HepG2 (cell line): Measurements from ENCODE around the gene CEL. TPM values are rescaled to one million over a fixed set of nuclear protein-coding genes. Genes with fewer than 3 reads are reported as not detected.

Experiments
- ATAC-seq: fragments of 200-7000 bp; cut with Tn5 transposase; 3 replicates; pipeline ENCODE4 v1.9.1; 2020; ENCODE audit warnings: mild to moderate bottlenecking, moderate library complexity
- BruUV-seq: library from RNA; stranded (reverse); fragments of 400-500 nt; replicated peaks from 2 replicates; lab custom pipeline; 2021; lab: Mats Ljungman, UMichigan
- CTCF ChIA-PET: fragments of 300-600 bp; formaldehyde crosslinking; extraction: SDS; loops from one replicate; lab custom pipeline; 2021; ENCODE audit warnings: low total read pairs, inconsistent platforms, low intra/inter-chr PET ratio; lab: Yijun Ruan, JAX
- POLR2A ChIA-PET: fragments of 350-600 bp; sonication (Branson Sonifier 250); formaldehyde crosslinking; loops from one replicate; lab custom pipeline; 2020; ENCODE audit warnings: antibody characterized with exemption, inconsistent platforms; lab: Yijun Ruan, JAX
- DNase-seq: peaks from one replicate; pipeline ENCODE4 v3.0.0-alpha.2; 2015; ENCODE audit warnings: low spot score
- FAIRE-seq: peaks from 3 replicates; lab custom pipeline; 2011; peaks lifted over from hg19 to GRCh38; lab: Jason Lieb, UNC
- H2AFZ ChIP-seq: one replicate; pipeline ENCODE4 v1.6.1; 2011; ENCODE audit warnings: low read length, inconsistent platforms
- H3K27ac ChIP-seq: fragments of 300-600 bp; 3 replicates; pipeline ENCODE4 v1.8.0; 2011; ENCODE audit warnings: mixed run types, mild to moderate bottlenecking, mixed read lengths, low read length, inconsistent platforms; ENCODE audit not compliant: insufficient read depth; ENCODE audit errors: extremely low read length
- H3K27me3 ChIP-seq, 2 experiments: fragments of 200-600 bp in 1 of 2; 2 replicates in 1 of 2; 3 replicates in 1 of 2; pipeline versions ENCODE4 v1.6.0 to v1.8.0; 2011; ENCODE audit warnings: low read length in 2 of 2, mild to moderate bottlenecking in 2 of 2, moderate library complexity in 2 of 2, inconsistent platforms in 1 of 2; ENCODE audit not compliant: insufficient read depth in 2 of 2, control insufficient read depth in 1 of 2
- H3K36me3 ChIP-seq, 2 experiments: fragments of 200-600 bp in 1 of 2; replicated peaks in 1 of 2; 2 replicates in 1 of 2; 3 replicates in 1 of 2; pipeline versions ENCODE4 v1.5.1 to v1.8.0; 2011; ENCODE audit warnings: low read length in 2 of 2, inconsistent platforms in 1 of 2; ENCODE audit not compliant: insufficient read depth in 2 of 2, control insufficient read depth in 1 of 2
- H3K4me1 ChIP-seq: 2 replicates; pipeline ENCODE4 v1.5.1; 2012; ENCODE audit warnings: low read length, inconsistent platforms; ENCODE audit not compliant: insufficient read depth
- H3K4me2 ChIP-seq: 2 replicates; pipeline ENCODE4 v1.6.0; 2011; ENCODE audit warnings: low read depth, low read length, inconsistent platforms
- H3K4me3 ChIP-seq, 3 experiments: fragments of 200-600 bp in 1 of 3; sonication (generic), shearing (Covaris generic) in 1 of 3; replicated peaks in 1 of 3; 2 replicates each; pipeline ENCODE4 v1.5.1; 2011 to 2016; ENCODE audit warnings: low read length in 3 of 3, inconsistent platforms in 2 of 3, low read depth in 2 of 3, mild to moderate bottlenecking in 2 of 3, control low read depth in 1 of 3, mixed read lengths in 1 of 3; ENCODE audit not compliant: insufficient read depth in 1 of 3
- H3K79me2 ChIP-seq: one replicate; pipeline ENCODE4 v1.6.1; 2011; ENCODE audit warnings: low read length, inconsistent platforms; ENCODE audit not compliant: insufficient read depth
- H3K9ac ChIP-seq: 2 replicates; pipeline ENCODE4 v1.6.0; 2011; ENCODE audit warnings: mild to moderate bottlenecking, low read depth, low read length, inconsistent platforms; ENCODE audit not compliant: insufficient read depth
- H3K9me3 ChIP-seq: 2 replicates; pipeline ENCODE4 v1.5.1; 2012; ENCODE audit warnings: mild to moderate bottlenecking, low read length
- H4K20me1 ChIP-seq: 2 replicates; pipeline ENCODE4 v1.6.0; 2011; ENCODE audit warnings: inconsistent platforms, mild to moderate bottlenecking, low read length, moderate library complexity; ENCODE audit not compliant: insufficient read depth
- AGO2 ChIP-seq: fragments of 200-400 bp; formaldehyde crosslinking; optimal IDR thresholded peaks from 2 replicates; pipeline ENCODE3; 2017; ENCODE audit warnings: mild to moderate bottlenecking, low read depth, low read length, moderate library complexity
- FUBP1 ChIP-seq: sonication (generic); formaldehyde crosslinking; IDR thresholded peaks from 2 replicates; pipeline ENCODE4 v1.5.1; 2020; ENCODE audit warnings: missing genetic modification reagents, mild to moderate bottlenecking, borderline replicate concordance
- MIER2 ChIP-seq: IDR thresholded peaks from 2 replicates; pipeline ENCODE4 v1.6.1; 2016; ENCODE audit warnings: missing biosample characterization, missing genetic modification reagents
- NR2F1 ChIP-seq, 2 experiments: fragments of 450-650 bp in 1 of 2; formaldehyde crosslinking in 1 of 2; IDR thresholded peaks; 2 replicates each; pipeline versions ENCODE4 v1.5.0 to v1.6.1; 2016 to 2020; ENCODE audit warnings: mild to moderate bottlenecking in 1 of 2, missing compliant biosample characterization in 1 of 2, missing genetic modification reagents in 1 of 2, moderate library complexity in 1 of 2
- RARA ChIP-seq: IDR thresholded peaks from 2 replicates; pipeline ENCODE4 v1.6.1; 2016; ENCODE audit warnings: missing genetic modification reagents, missing compliant biosample characterization
- SMAD1 ChIP-seq: sonication (generic); formaldehyde crosslinking; IDR thresholded peaks from 2 replicates; pipeline ENCODE4 v1.4.0; 2020; ENCODE audit warnings: missing genetic modification reagents, low read depth, mild to moderate bottlenecking, borderline replicate concordance
- SMARCE1 ChIP-seq: fragments of 450-650 bp; IDR thresholded peaks from 2 replicates; pipeline ENCODE4 v1.6.1; 2017; ENCODE audit warnings: borderline replicate concordance
- ZNF780A ChIP-seq: sonication (generic); formaldehyde crosslinking; IDR thresholded peaks from 2 replicates; pipeline ENCODE4 v1.8.0; 2022; ENCODE audit warnings: mild to moderate bottlenecking, missing genetic modification reagents, moderate library complexity
- ZNF841 ChIP-seq: sonication (generic); formaldehyde crosslinking; IDR thresholded peaks from 2 replicates; pipeline ENCODE4 v1.8.1; 2023; ENCODE audit warnings: missing genetic modification reagents, borderline replicate concordance
- WGBS: methylation state at CpG from one replicate; pipeline ENCODE4 v1.1.6; 2017; ENCODE audit warnings: low lambda C conversion rate; 5-methylcytosine and 5-hydroxymethylcytosine counted together
- in situ Hi-C: cut with HindIII; loops from 2 replicates; pipeline ENCODE4 v1.10.0; 2017; ENCODE audit warnings: low pct_unique_long_range_greater_than_20kb; ENCODE audit not compliant: extremely low pct_ligation_motif_present
- intact Hi-C: fragments of 100-400 bp; cut with micrococcal nuclease; formaldehyde crosslinking; loops from one replicate; pipeline ENCODE4 v1.10.0; 2022; ENCODE audit not compliant: unreplicated experiment
- polyA plus RNA-seq, 8 experiments: library from polyadenylated mRNA; depleted of rRNA in 3 of 8; stranded (reverse) in 7 of 8; unstranded in 1 of 8; fragments of >200 nt; fragmentation: Illumina TruSeq in 4 of 8; extraction: Trizol in 4 of 8; gene quantifications; 2 replicates each; pipeline versions ENCODE4 v1.2.1 to v1.2.3, GENCODE V29; 2011 to 2016; ENCODE audit warnings: low read depth in 4 of 8, missing spikeins in 1 of 8, mixed read lengths in 1 of 8; ENCODE audit not compliant: insufficient read depth in 1 of 8
- total RNA-seq, 5 experiments: library from RNA; depleted of rRNA; stranded (reverse); fragments of >200 nt; fragmentation: Illumina TruSeq; extraction: Trizol; gene quantifications; 2 replicates each; pipeline ENCODE4 v1.2.3, GENCODE V29; 2016; ENCODE audit warnings: low read depth in 1 of 5

The CEL gene
- total and polyA plus RNA-seq, 2 of the 13 experiments (the other 11 are each of a cell fraction or from before 2014, with no cell fraction given), result 0.63 to 1.5 TPM

GRCh38 chr9:133057006-133057405 lies 4.8 kb upstream of the CEL start:
- WGBS, result no CpG with 5 or more reads among the region's 8 CpGs
- POLR2A ChIA-PET, result no interaction called here

GRCh38 chr9:133057553-133057952 lies 4.2 kb upstream of the CEL start:
- Histone ChIP-seq H3K4me1 (peaks cover 34% of the 10 kb centered on the region), H3K36me3 (peaks cover 24 to 43% of the 10 kb centered on the region in 2 experiments; a peak in 4 of 5 replicates), H3K9ac (no peak overlapping the region), H3K4me2 (no peak overlapping the region), H2AFZ (no peak overlapping the region), H4K20me1 (no peaks in the 10 kb centered on the region), H3K9me3 (no peaks in the 10 kb centered on the region), H3K27ac (no peak overlapping the region), H3K27me3 (no peaks in the 10 kb centered on the region), H3K79me2 (no peaks in the 10 kb centered on the region), H3K4me3 (no peak overlapping the region)
- in situ Hi-C loops, result no loop called here
- WGBS, result 95% methylated on average over 12 of the region's 12 CpGs
- POLR2A ChIA-PET, result no interaction called here
- DNase-seq (no peak), FAIRE-seq (no peak), ATAC-seq (no peak)
- CTCF ChIA-PET, result no interaction called here
- intact Hi-C loops, result no loop called here
- BruUV-seq, result no TSS peak
- TF ChIP-seq SMAD1 (CRISPR knock-in tag), result no peak
- no peak for TF ChIP-seq MIER2 (CRISPR knock-in tag)
- no peak for TF ChIP-seq SMARCE1
- no peak for TF ChIP-seq ZNF841
- no peak for TF ChIP-seq NR2F1 (CRISPR knock-in tag; IDR thresholded peaks at IDR 0.05)
- no peak for TF ChIP-seq ZNF780A (CRISPR knock-in tag)
- no peak for TF ChIP-seq RARA (CRISPR knock-in tag)

More at GRCh38 chr9:133057006-133057405, 4.8 kb upstream of the CEL start:
- DNase-seq, result no peak
- no TSS peak for BruUV-seq
- in situ Hi-C loops, result no loop called here
- Histone ChIP-seq H3K79me2 (no peaks in the 10 kb centered on the region), H3K9ac (no peak overlapping the region), H4K20me1 (no peaks in the 10 kb centered on the region), H3K4me2 (no peak overlapping the region), H2AFZ (no peak overlapping the region), H3K36me3 (peaks cover 25 to 49% of the 10 kb centered on the region in 2 experiments; a peak in 4 of 5 replicates), H3K4me3 (no peak overlapping the region), H3K27me3 (no peaks in the 10 kb centered on the region), H3K27ac (no peak overlapping the region), H3K9me3 (no peaks in the 10 kb centered on the region), H3K4me1 (peaks cover 34% of the 10 kb centered on the region)
- ATAC-seq, result no peak
- CTCF ChIA-PET, result no interaction called here
- no peak for FAIRE-seq
- intact Hi-C loops, result no loop called here
- TF ChIP-seq FUBP1 (no peak), AGO2 (peak; percentile 63)
